GM12878 (cell line): ENCODE measurements around the gene HEXIM2. TPM values are rescaled to one million over a fixed set of nuclear protein-coding genes. Genes with fewer than 3 reads are reported as not detected.

Source experiments
- ATAC-seq: fragments of 200-7000 bp; cut with Tn5 transposase; 3 replicates; pipeline ENCODE4 v1.9.1; 2020; ENCODE audit warnings: mild to moderate bottlenecking, moderate library complexity
- BruUV-seq: library from RNA; stranded (reverse); fragments of 400-500 nt; replicated peaks from 2 replicates; lab custom pipeline; 2021; lab: Mats Ljungman, UMichigan
- CTCF ChIA-PET: fragments of 300-600 bp; sonication (Branson Sonifier 250); formaldehyde crosslinking; extraction: SDS; loops from one replicate; lab custom pipeline; 2021; ENCODE audit warnings: inconsistent platforms; lab: Yijun Ruan, JAX
- POLR2A ChIA-PET: fragments of 350-600 bp; formaldehyde crosslinking; extraction: SDS; loops from one replicate; lab custom pipeline; 2021; ENCODE audit warnings: inconsistent platforms; lab: Charles Lee
- RAD21 ChIA-PET: fragments of 300-600 bp; sonication (Branson Sonifier 250); formaldehyde crosslinking; loops from one replicate; lab custom pipeline; 2023; ENCODE audit warnings: antibody characterized with exemption; ENCODE audit not compliant: unreplicated experiment; lab: Charles Lee
- SMC1A ChIA-PET: fragments of 300-600 bp; sonication (Branson Sonifier 250); formaldehyde crosslinking; loops from one replicate; lab custom pipeline; 2023; ENCODE audit not compliant: unreplicated experiment, uncharacterized antibody; lab: Charles Lee
- DNase-seq: peaks from one replicate; pipeline ENCODE4 v3.0.0-alpha.2; 2011; ENCODE audit warnings: low read depth, low spot score
- FAIRE-seq: peaks from 3 replicates; lab custom pipeline; 2011; peaks lifted over from hg19 to GRCh38; lab: Jason Lieb, UNC
- H2AFZ ChIP-seq: 2 replicates; pipeline ENCODE4 v1.6.0; 2011; ENCODE audit warnings: low read depth, low read length, control low read depth; ENCODE audit not compliant: control insufficient read depth
- H3K27ac ChIP-seq: 2 replicates; pipeline ENCODE4 v1.5.1; 2011; ENCODE audit warnings: control low read depth; ENCODE audit not compliant: control insufficient read depth, insufficient read depth
- H3K27me3 ChIP-seq, 2 experiments: replicated peaks in 1 of 2; 2 replicates each; pipeline versions ENCODE4 v1.6.0 to v1.6.1; 2011; ENCODE audit warnings: low read length in 1 of 2; ENCODE audit not compliant: control insufficient read depth in 2 of 2, insufficient read depth in 2 of 2
- H3K36me3 ChIP-seq, 2 experiments: 2 replicates each; pipeline ENCODE4 v1.5.1; 2011; ENCODE audit warnings: low read length in 1 of 2; ENCODE audit not compliant: control insufficient read depth in 2 of 2, insufficient read depth in 2 of 2
- H3K4me1 ChIP-seq: 2 replicates; pipeline ENCODE4 v1.6.1; 2011; ENCODE audit warnings: mild to moderate bottlenecking, low read length, moderate library complexity, mixed read lengths; ENCODE audit not compliant: control insufficient read depth, insufficient read depth
- H3K4me2 ChIP-seq: 2 replicates; pipeline ENCODE4 v1.6.0; 2011; ENCODE audit warnings: control low read depth; ENCODE audit not compliant: control insufficient read depth, insufficient read depth
- H3K4me3 ChIP-seq: fragments of 200-600 bp; sonication (generic); 2 replicates; pipeline ENCODE4 v1.5.1; 2016
- H3K79me2 ChIP-seq: 2 replicates; pipeline ENCODE4 v1.6.0; 2011; ENCODE audit warnings: low read length; ENCODE audit not compliant: control insufficient read depth, insufficient read depth
- H3K9ac ChIP-seq: 2 replicates; pipeline ENCODE4 v1.8.0; 2011; ENCODE audit warnings: low read length, control low read depth, mixed read lengths; ENCODE audit not compliant: control insufficient read depth, insufficient read depth
- H3K9me3 ChIP-seq: replicated peaks from 3 replicates; pipeline ENCODE4 v1.5.1; 2011; ENCODE audit warnings: mild to moderate bottlenecking, low read length; ENCODE audit not compliant: control insufficient read depth, insufficient read depth
- H4K20me1 ChIP-seq: 2 replicates; pipeline ENCODE4 v1.6.0; 2011; ENCODE audit not compliant: control insufficient read depth, insufficient read depth
- ASH2L ChIP-seq: fragments of 300-600, 200-600 bp; sonication (generic); IDR thresholded peaks from 2 replicates; pipeline ENCODE4 v1.6.1; 2017; ENCODE audit warnings: low read depth, mild to moderate bottlenecking, borderline replicate concordance
- ATF7 ChIP-seq: fragments of 450-650 bp; IDR thresholded peaks from 2 replicates; pipeline ENCODE4 v1.6.1; 2016; ENCODE audit warnings: low read depth, mild to moderate bottlenecking
- CREM ChIP-seq: IDR thresholded peaks from 2 replicates; pipeline ENCODE4 v1.6.1; 2014; ENCODE audit warnings: antibody characterized with exemption, low read depth
- ESRRA ChIP-seq: IDR thresholded peaks from 2 replicates; pipeline ENCODE4 v1.6.1; 2012; ENCODE audit warnings: mild to moderate bottlenecking, low read length, improper control_type of control experiment
- MYC ChIP-seq: IDR thresholded peaks from 2 replicates; pipeline ENCODE4 v1.6.1; 2011; ENCODE audit warnings: mild to moderate bottlenecking, low read length, moderate library complexity, inconsistent platforms; ENCODE audit not compliant: insufficient read depth, insufficient replicate concordance, insufficient read length, severe bottlenecking
- POLR2A ChIP-seq: IDR thresholded peaks from 2 replicates; pipeline ENCODE4 v1.6.1; 2011; ENCODE audit warnings: low read depth, mild to moderate bottlenecking, low read length
- RAD21 ChIP-seq: IDR thresholded peaks from 2 replicates; pipeline ENCODE4 v1.6.1; 2011; ENCODE audit warnings: mild to moderate bottlenecking, low read depth, low read length, moderate library complexity; ENCODE audit not compliant: insufficient read depth
- STAT1 ChIP-seq: fragments of 450-650 bp; conservative IDR thresholded peaks from 2 replicates; pipeline ENCODE4 v1.6.1; 2014; ENCODE audit warnings: antibody characterized with exemption, mild to moderate bottlenecking
- WGBS: methylation state at CpG from one replicate; pipeline ENCODE4 v1.1.6; 2016; ENCODE audit warnings: low lambda C conversion rate; ENCODE audit not compliant: insufficient replicate concordance, insufficient coverage; ENCODE audit errors: missing lambda C conversion rate; 5-methylcytosine and 5-hydroxymethylcytosine counted together
- in situ Hi-C: fragments of 300-500 bp; cut with MboI; formaldehyde crosslinking; loops from 9 replicates; pipeline ENCODE4 v1.14.3; 2018; ENCODE audit warnings: mixed read lengths
- intact Hi-C: fragments of 100-400 bp; cut with micrococcal nuclease; formaldehyde crosslinking; loops from one replicate; pipeline ENCODE4 v1.14.2; 2022; ENCODE audit not compliant: unreplicated experiment
- polyA plus RNA-seq, 11 experiments: library from polyadenylated mRNA; depleted of rRNA in 4 of 11; unstranded in 6 of 11; stranded (reverse) in 5 of 11; fragments of >200 nt; fragmentation: Nextera tagmentation in 4 of 11; fragmentation: Illumina TruSeq in 1 of 11; extraction: Ambion mirVana in 4 of 11; extraction: Trizol in 1 of 11; gene quantifications; 1 replicate in 1 of 11; 2 replicates in 10 of 11; pipeline versions ENCODE4 v1.2.1 to v1.2.3, GENCODE V29; 2011 to 2016; ENCODE audit warnings: inconsistent platforms in 2 of 11, missing spikeins in 2 of 11, low read depth in 1 of 11
- total RNA-seq, 4 experiments: library from RNA; depleted of rRNA in 3 of 4; stranded (reverse); fragments of >200 nt in 3 of 4; fragmentation: Illumina TruSeq in 1 of 4; extraction: Trizol in 1 of 4; gene quantifications; 2 replicates each; pipeline versions ENCODE4 v1.2.1 to v1.2.3, GENCODE V29; 2013 to 2021
- TF ChIP-seq, protein P1 (sequence below): IDR thresholded peaks from 2 replicates; pipeline ENCODE4 v1.6.1; 2011; ENCODE audit warnings: low read depth, mild to moderate bottlenecking, low read length, moderate library complexity, borderline replicate concordance; ENCODE audit errors: extremely low read depth
- TF ChIP-seq, protein P2 (sequence below): IDR thresholded peaks from 2 replicates; pipeline ENCODE4 v1.6.1; 2011; ENCODE audit warnings: borderline replicate concordance, low read depth, mild to moderate bottlenecking, moderate library complexity, low read length; ENCODE audit not compliant: insufficient read depth, poor library complexity, severe bottlenecking
- TF ChIP-seq, protein P3 (sequence below): fragments of 450-650 bp; IDR thresholded peaks from 2 replicates; pipeline ENCODE4 v1.6.1; 2017; ENCODE audit warnings: antibody characterized with exemption, mild to moderate bottlenecking, moderate library complexity
- TF ChIP-seq, protein P4 (sequence below): fragments of 450-650 bp; IDR thresholded peaks from 2 replicates; pipeline ENCODE4 v1.6.1; 2017; ENCODE audit warnings: borderline replicate concordance
- TF ChIP-seq, protein P5 (sequence below): IDR thresholded peaks from 2 replicates; pipeline ENCODE4 v1.6.1; 2012; ENCODE audit warnings: low read depth, low read length, improper control_type of control experiment

The HEXIM2 gene
- total and polyA plus RNA-seq, 10 of the 15 experiments (the other 5 are each of a cell fraction or from before 2014, with no cell fraction given) = 0.10 to 10.3 (median 6.4) TPM

DNA sequence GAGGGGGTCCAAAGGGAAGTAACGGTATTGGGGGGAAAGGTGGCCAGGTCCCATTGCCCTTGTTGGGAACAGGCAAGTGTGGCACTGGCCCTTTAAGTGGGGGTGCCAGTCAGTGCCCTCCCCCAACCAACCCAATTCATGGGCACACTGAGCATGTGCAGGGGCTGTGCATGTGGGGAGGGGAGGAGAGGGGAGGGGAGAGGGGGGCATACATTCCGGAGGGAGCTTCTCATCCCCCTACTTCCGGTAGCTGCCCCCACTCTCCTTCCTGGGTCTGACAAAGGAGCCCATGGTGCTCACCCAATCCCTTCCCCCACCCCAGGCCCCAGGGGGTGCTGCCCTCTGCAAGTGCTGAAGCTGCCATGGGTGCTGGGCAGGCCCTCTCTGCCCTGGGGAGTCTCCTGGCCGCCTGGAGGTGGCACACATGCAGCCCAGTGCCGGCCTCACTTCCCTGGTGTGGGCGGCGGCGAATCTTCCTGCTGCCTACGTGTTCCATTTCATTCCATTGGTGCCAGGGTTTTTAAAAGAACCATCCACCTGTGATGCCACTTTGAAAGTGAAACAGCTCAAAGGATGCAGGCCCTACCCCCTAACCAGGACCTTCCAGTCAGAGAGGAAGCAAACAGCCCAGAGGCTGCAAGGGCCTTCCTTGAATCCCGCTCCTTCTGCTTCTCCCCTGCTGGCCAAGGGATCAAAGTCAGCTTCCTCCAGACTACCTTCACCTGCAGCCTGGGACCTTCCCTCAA is 11.0 kb downstream of the HEXIM2 start (continued):
- TF ChIP-seq POLR2A = 0 out of 2 replicates have a peak, but pooled peaks have one; percentile 26
- TF ChIP-seq, all 136 proteins: peak for 8

DNA sequence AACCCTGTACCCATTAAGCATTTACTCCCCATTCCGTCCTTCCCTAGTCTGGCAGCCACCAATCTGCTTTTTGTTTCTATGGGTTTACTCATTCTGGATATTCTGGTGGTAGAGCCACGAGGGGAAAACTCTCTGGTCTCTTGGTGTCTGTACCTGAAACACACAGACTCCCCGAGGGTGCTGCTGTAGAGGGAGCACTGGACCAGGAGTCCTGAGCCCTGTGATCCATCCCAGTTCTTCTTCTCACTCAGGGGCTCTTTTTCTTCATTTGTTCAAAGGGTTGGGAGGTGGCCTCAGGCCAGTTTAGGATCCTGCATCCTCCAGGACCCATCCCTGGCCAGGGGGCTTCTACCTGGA is 14.1 kb downstream of the HEXIM2 start:
- RAD21 ChIA-PET = interaction anchor here (1.3 to 1.9 kb wide), 2 partner anchors 22 to 40 kb away, joined by 5 read pairs; partner anchors contain the start of gene ACBD4
- DNase-seq (no peak), FAIRE-seq (no peak), ATAC-seq (no peak)
- POLR2A ChIA-PET = no interaction called here
- no peak overlapping the region for H3K27ac ChIP-seq
- WGBS = 29% methylated on average over 3 of the region's 3 CpGs
- no peak overlapping the region for H3K4me2 ChIP-seq
- H3K27me3 ChIP-seq = no peaks in the 10 kb centered on the region
- no peak overlapping the region for H3K4me3 ChIP-seq
- H4K20me1 ChIP-seq = no peaks in the 10 kb centered on the region
- SMC1A ChIA-PET = no interaction called here
- CTCF ChIA-PET = interaction anchor here (0.8 to 1.0 kb wide), 2 partner anchors 12 to 24 kb away, joined by 3 to 4 read pairs; no protein-coding TSS in a partner anchor
- peaks cover 7% of the 10 kb centered on the region; the same call in 1 of the 2 replicates for H3K4me1 ChIP-seq
- intact Hi-C loops (no loop called here), in situ Hi-C loops (no loop called here)
- H2AFZ ChIP-seq = no peak overlapping the region
- no TSS peak for BruUV-seq
- no peaks in the 10 kb centered on the region for H3K9me3 ChIP-seq
- H3K36me3 ChIP-seq = no peaks in the 10 kb centered on the region
- no peak overlapping the region for H3K9ac ChIP-seq
- H3K79me2 ChIP-seq = no peaks in the 10 kb centered on the region
- TF ChIP-seq, protein P1, sequence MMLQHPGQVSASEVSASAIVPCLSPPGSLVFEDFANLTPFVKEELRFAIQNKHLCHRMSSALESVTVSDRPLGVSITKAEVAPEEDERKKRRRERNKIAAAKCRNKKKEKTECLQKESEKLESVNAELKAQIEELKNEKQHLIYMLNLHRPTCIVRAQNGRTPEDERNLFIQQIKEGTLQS = no peak
- TF ChIP-seq MYC (no peak), RAD21 (no peak), ATF7 (no peak), ESRRA (no peak), CREM (no peak), ASH2L (no peak), STAT1 (no peak)
- TF ChIP-seq, protein P2, sequence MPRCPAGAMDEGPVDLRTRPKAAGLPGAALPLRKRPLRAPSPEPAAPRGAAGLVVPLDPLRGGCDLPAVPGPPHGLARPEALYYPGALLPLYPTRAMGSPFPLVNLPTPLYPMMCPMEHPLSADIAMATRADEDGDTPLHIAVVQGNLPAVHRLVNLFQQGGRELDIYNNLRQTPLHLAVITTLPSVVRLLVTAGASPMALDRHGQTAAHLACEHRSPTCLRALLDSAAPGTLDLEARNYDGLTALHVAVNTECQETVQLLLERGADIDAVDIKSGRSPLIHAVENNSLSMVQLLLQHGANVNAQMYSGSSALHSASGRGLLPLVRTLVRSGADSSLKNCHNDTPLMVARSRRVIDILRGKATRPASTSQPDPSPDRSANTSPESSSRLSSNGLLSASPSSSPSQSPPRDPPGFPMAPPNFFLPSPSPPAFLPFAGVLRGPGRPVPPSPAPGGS = no peak
- TF ChIP-seq, protein P3, sequence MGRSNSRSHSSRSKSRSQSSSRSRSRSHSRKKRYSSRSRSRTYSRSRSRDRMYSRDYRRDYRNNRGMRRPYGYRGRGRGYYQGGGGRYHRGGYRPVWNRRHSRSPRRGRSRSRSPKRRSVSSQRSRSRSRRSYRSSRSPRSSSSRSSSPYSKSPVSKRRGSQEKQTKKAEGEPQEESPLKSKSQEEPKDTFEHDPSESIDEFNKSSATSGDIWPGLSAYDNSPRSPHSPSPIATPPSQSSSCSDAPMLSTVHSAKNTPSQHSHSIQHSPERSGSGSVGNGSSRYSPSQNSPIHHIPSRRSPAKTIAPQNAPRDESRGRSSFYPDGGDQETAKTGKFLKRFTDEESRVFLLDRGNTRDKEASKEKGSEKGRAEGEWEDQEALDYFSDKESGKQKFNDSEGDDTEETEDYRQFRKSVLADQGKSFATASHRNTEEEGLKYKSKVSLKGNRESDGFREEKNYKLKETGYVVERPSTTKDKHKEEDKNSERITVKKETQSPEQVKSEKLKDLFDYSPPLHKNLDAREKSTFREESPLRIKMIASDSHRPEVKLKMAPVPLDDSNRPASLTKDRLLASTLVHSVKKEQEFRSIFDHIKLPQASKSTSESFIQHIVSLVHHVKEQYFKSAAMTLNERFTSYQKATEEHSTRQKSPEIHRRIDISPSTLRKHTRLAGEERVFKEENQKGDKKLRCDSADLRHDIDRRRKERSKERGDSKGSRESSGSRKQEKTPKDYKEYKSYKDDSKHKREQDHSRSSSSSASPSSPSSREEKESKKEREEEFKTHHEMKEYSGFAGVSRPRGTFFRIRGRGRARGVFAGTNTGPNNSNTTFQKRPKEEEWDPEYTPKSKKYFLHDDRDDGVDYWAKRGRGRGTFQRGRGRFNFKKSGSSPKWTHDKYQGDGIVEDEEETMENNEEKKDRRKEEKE = no peak
- TF ChIP-seq, protein P4, sequence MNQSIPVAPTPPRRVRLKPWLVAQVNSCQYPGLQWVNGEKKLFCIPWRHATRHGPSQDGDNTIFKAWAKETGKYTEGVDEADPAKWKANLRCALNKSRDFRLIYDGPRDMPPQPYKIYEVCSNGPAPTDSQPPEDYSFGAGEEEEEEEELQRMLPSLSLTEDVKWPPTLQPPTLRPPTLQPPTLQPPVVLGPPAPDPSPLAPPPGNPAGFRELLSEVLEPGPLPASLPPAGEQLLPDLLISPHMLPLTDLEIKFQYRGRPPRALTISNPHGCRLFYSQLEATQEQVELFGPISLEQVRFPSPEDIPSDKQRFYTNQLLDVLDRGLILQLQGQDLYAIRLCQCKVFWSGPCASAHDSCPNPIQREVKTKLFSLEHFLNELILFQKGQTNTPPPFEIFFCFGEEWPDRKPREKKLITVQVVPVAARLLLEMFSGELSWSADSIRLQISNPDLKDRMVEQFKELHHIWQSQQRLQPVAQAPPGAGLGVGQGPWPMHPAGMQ = no peak
- TF ChIP-seq, protein P5, sequence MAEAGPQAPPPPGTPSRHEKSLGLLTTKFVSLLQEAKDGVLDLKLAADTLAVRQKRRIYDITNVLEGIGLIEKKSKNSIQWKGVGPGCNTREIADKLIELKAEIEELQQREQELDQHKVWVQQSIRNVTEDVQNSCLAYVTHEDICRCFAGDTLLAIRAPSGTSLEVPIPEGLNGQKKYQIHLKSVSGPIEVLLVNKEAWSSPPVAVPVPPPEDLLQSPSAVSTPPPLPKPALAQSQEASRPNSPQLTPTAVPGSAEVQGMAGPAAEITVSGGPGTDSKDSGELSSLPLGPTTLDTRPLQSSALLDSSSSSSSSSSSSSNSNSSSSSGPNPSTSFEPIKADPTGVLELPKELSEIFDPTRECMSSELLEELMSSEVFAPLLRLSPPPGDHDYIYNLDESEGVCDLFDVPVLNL = no peak
